Cardiac fibroblast (primary cell): Measurements from ENCODE around the gene AHNAK2.

Experiments used
- DNase-seq, 2 donors: peaks; one replicate each; pipeline versions ENCODE4 v3.0.0 to v3.0.0-alpha.2; 2010; ENCODE audit warnings: low read depth in 2 of 2
- H3K4me3 ChIP-seq, 2 donors: replicated peaks in 1 of 2; 1 replicate in 1 of 2; 2 replicates in 1 of 2; pipeline ENCODE4 v1.5.1; 2011; ENCODE audit warnings: low read depth in 2 of 2, low read length in 2 of 2, mild to moderate bottlenecking in 2 of 2, moderate library complexity in 1 of 2
- CTCF ChIP-seq: IDR thresholded peaks from one replicate; pipeline ENCODE4 v1.5.1; 2011; ENCODE audit warnings: low read depth, mild to moderate bottlenecking, low read length, inconsistent platforms

The AHNAK2 gene

GRCh38 chr14:105011312-105011990 lies 33.3 kb upstream of the AHNAK2 start:
- TF ChIP-seq CTCF: no peak
- no peak overlapping the region for H3K4me3 ChIP-seq
- DNase-seq: no peak

GRCh38 chr14:105010891-105011291 lies 32.7 kb upstream of the AHNAK2 start:
- no peak for TF ChIP-seq CTCF
- DNase-seq: no peak
- no peak overlapping the region for H3K4me3 ChIP-seq

GRCh38 chr14:105010106-105010505 lies 31.9 kb upstream of the AHNAK2 start:
- no peak for DNase-seq
- no peak overlapping the region for H3K4me3 ChIP-seq
- no peak for TF ChIP-seq CTCF

GRCh38 chr14:105007593-105008264 lies 29.6 kb upstream of the AHNAK2 start:
- no peak for TF ChIP-seq CTCF
- H3K4me3 ChIP-seq: no peak overlapping the region
- DNase-seq: no peak

GRCh38 chr14:105006831-105007592 lies 28.8 kb upstream of the AHNAK2 start:
- no peak for TF ChIP-seq CTCF
- no peak overlapping the region for H3K4me3 ChIP-seq
- DNase-seq: no peak

GRCh38 chr14:105005929-105006830 lies 28.0 kb upstream of the AHNAK2 start:
- no peak overlapping the region for H3K4me3 ChIP-seq
- DNase-seq: no peak
- TF ChIP-seq CTCF: no peak
